Keratinocyte (primary cell): Measurements from ENCODE around the gene BTF3L4. TPM values are rescaled to one million over a fixed set of nuclear protein-coding genes. Genes with fewer than 3 reads are reported as not detected.

Experiments used
- DNase-seq: peaks from one replicate; pipeline ENCODE4 v3.0.0-alpha.2; 2011; ENCODE audit warnings: low read depth, missing footprints, low spot score
- FAIRE-seq: peaks from 2 replicates; lab custom pipeline; 2011; peaks lifted over from hg19 to GRCh38; lab: Jason Lieb, UNC
- H2AFZ ChIP-seq: 2 replicates; pipeline ENCODE4 v1.6.0; 2012; ENCODE audit warnings: low read length, control low read depth, inconsistent platforms; ENCODE audit not compliant: control insufficient read depth
- H3K27ac ChIP-seq: 2 replicates; pipeline ENCODE4 v1.5.1; 2011; ENCODE audit warnings: low read length; ENCODE audit not compliant: control insufficient read depth, insufficient read depth
- H3K27me3 ChIP-seq: 3 replicates; pipeline ENCODE4 v1.6.0; 2011; ENCODE audit warnings: low read length; ENCODE audit not compliant: control insufficient read depth, insufficient read depth; ENCODE audit errors: extremely low read depth
- H3K36me3 ChIP-seq, 2 experiments: 2 replicates in 1 of 2; 3 replicates in 1 of 2; pipeline ENCODE4 v1.5.1; 2011; ENCODE audit warnings: low read length in 2 of 2, mild to moderate bottlenecking in 1 of 2; ENCODE audit not compliant: control insufficient read depth in 2 of 2, insufficient read depth in 2 of 2; ENCODE audit errors: extremely low read depth in 1 of 2
- H3K4me1 ChIP-seq: 3 replicates; pipeline ENCODE4 v1.5.1; 2011; ENCODE audit warnings: low read length; ENCODE audit not compliant: control insufficient read depth, insufficient read depth; ENCODE audit errors: extremely low read depth
- H3K4me2 ChIP-seq: 3 replicates; pipeline ENCODE4 v1.6.0; 2011; ENCODE audit warnings: low read depth, low read length; ENCODE audit not compliant: control insufficient read depth, insufficient read depth; ENCODE audit errors: extremely low read depth
- H3K4me3 ChIP-seq, 3 experiments: fragments of 200-600 bp in 1 of 3; sonication (generic) in 1 of 3; 2 replicates in 2 of 3; 3 replicates in 1 of 3; pipeline ENCODE4 v1.5.1; 2011 to 2016; ENCODE audit warnings: low read length in 3 of 3, mild to moderate bottlenecking in 3 of 3, control low read depth in 2 of 3, inconsistent platforms in 1 of 3, low read depth in 1 of 3, mixed read lengths in 1 of 3, mixed run types in 1 of 3, moderate library complexity in 1 of 3; ENCODE audit not compliant: control insufficient read depth in 2 of 3, insufficient read depth in 2 of 3; ENCODE audit errors: extremely low read depth in 1 of 3
- H3K79me2 ChIP-seq: 2 replicates; pipeline ENCODE4 v1.6.0; 2012; ENCODE audit warnings: low read length; ENCODE audit not compliant: control insufficient read depth, insufficient read depth
- H3K9ac ChIP-seq: 3 replicates; pipeline ENCODE4 v1.6.0; 2011; ENCODE audit warnings: low read length; ENCODE audit not compliant: control insufficient read depth, insufficient read depth; ENCODE audit errors: extremely low read depth
- H3K9me1 ChIP-seq: 3 replicates; pipeline ENCODE4 v1.6.0; 2011; ENCODE audit warnings: low read length; ENCODE audit not compliant: control insufficient read depth, insufficient read depth; ENCODE audit errors: extremely low read depth
- H3K9me3 ChIP-seq: 2 replicates; pipeline ENCODE4 v1.5.1; 2012; ENCODE audit warnings: low read depth, low read length; ENCODE audit not compliant: control insufficient read depth
- H4K20me1 ChIP-seq: 3 replicates; pipeline ENCODE4 v1.6.0; 2011; ENCODE audit warnings: low read length; ENCODE audit not compliant: control insufficient read depth, insufficient read depth; ENCODE audit errors: extremely low read depth
- CTCF ChIP-seq, 3 experiments: IDR thresholded peaks in 1 of 3; conservative IDR thresholded peaks in 1 of 3; optimal IDR thresholded peaks in 1 of 3; 2 replicates in 2 of 3; 3 replicates in 1 of 3; pipeline versions ENCODE3 to v1.5.1; 2011; ENCODE audit warnings: low read length in 3 of 3, mild to moderate bottlenecking in 3 of 3, moderate library complexity in 2 of 3, control low read depth in 1 of 3, inconsistent platforms in 1 of 3; ENCODE audit not compliant: insufficient read depth in 2 of 3; ENCODE audit errors: extremely low read depth in 1 of 3
- EZH2 ChIP-seq: IDR thresholded peaks from one replicate; pipeline ENCODE4 v1.6.1; 2012; ENCODE audit warnings: inconsistent platforms, mild to moderate bottlenecking, low read length, moderate library complexity
- dilution Hi-C: fragments of 300-500 bp; cut with MboI; formaldehyde crosslinking; loops from one replicate; pipeline ENCODE4 v1.7.0; 2020; ENCODE audit warnings: low sequenced_read_pairs; ENCODE audit not compliant: extremely low pct_ligation_motif_present
- polyA plus RNA-seq, 5 experiments: library from polyadenylated mRNA; depleted of rRNA in 3 of 5; stranded (reverse) in 3 of 5; stranded (forward) in 1 of 5; unstranded in 1 of 5; fragments of >200 nt; gene quantifications; 1 replicate in 1 of 5; 2 replicates in 3 of 5; 3 replicates in 1 of 5; pipeline versions ENCODE4 v1.2.1 to v1.2.3, GENCODE V29; 2011 to 2012; ENCODE audit warnings: missing spikeins in 2 of 5, low read depth in 1 of 5, low replicate concordance in 1 of 5

Gene BTF3L4
- polyA plus RNA-seq, 1 donor (not counting 4 experiments of a cell fraction or from before 2014, with no cell fraction given) = 55.4 TPM

- Histone ChIP-seq H3K36me3 (peaks cover 1 to 11% of the 10 kb centered on the region in 2 experiments), H3K9ac (no peak overlapping the region), H3K27ac (no peak overlapping the region), H3K4me3 (no peak overlapping the region), H3K4me2 (no peak overlapping the region), H3K79me2 (peaks cover 13% of the 10 kb centered on the region), H3K9me1 (no peaks in the 10 kb centered on the region), H2AFZ (no peak overlapping the region), H3K4me1 (peaks cover 15% of the 10 kb centered on the region), H4K20me1 (peaks cover 3% of the 10 kb centered on the region), H3K27me3 (no peaks in the 10 kb centered on the region), H3K9me3 (no peaks in the 10 kb centered on the region)
- FAIRE-seq (no peak), DNase-seq (no peak)
- dilution Hi-C loops = no loop called here
- no peak for TF ChIP-seq EZH2
- no peak for TF ChIP-seq CTCF (optimal IDR thresholded peaks at IDR 0.05 in 1 of 3, IDR thresholded peaks at IDR 0.05 in 1 of 3, conservative IDR thresholded peaks at IDR 0.05 in 1 of 3; ENCODE audit: extremely low read depth in 1 of 3, insufficient read depth in 2 of 3, low read length in 3 of 3)
Measured at GRCh38 chr1:52037402-52037814, 18.7 kb upstream of the BTF3L4 start.

GRCh38 chr1:52037909-52038308 lies 18.2 kb upstream of the BTF3L4 start:
- no peak overlapping the region for H3K4me2 ChIP-seq
- H3K36me3 ChIP-seq = peaks cover 1 to 11% of the 10 kb centered on the region in 2 experiments
- H3K4me3 ChIP-seq = no peak overlapping the region
- H3K9ac ChIP-seq = no peak overlapping the region
- H3K27me3 ChIP-seq = no peaks in the 10 kb centered on the region
- dilution Hi-C loops = no loop called here
- H3K4me1 ChIP-seq = peaks cover 12% of the 10 kb centered on the region
- TF ChIP-seq EZH2 (no peak), CTCF (optimal IDR thresholded peaks at IDR 0.05 in 1 of 3, IDR thresholded peaks at IDR 0.05 in 1 of 3, conservative IDR thresholded peaks at IDR 0.05 in 1 of 3; ENCODE audit: extremely low read depth in 1 of 3, insufficient read depth in 2 of 3, low read length in 3 of 3) (no peak)
- DNase-seq (no peak), FAIRE-seq (no peak)
- H3K79me2 ChIP-seq = peaks cover 8% of the 10 kb centered on the region
- H4K20me1 ChIP-seq = no peaks in the 10 kb centered on the region
- H3K27ac ChIP-seq = no peak overlapping the region
- no peak overlapping the region for H2AFZ ChIP-seq
- no peaks in the 10 kb centered on the region for H3K9me1 ChIP-seq
- H3K9me3 ChIP-seq = no peaks in the 10 kb centered on the region
